Natural killer cell (primary cell): Measurements from ENCODE around the gene GPC5. TPM values are rescaled to one million over a fixed set of nuclear protein-coding genes. Genes with fewer than 3 reads are reported as not detected.
"Not testable (repeated sequence)": the region's sequence is repeated elsewhere in the genome, so short reads cannot be mapped to it uniquely, and the experiment has no call there.

ENCODE experiments used
- ATAC-seq, 3 donors: fragments of 150-1000 bp in 2 of 3; fragments of 200-7000 bp in 1 of 3; cut with Tn5 transposase; 1 replicate in 1 of 3; 2 replicates in 2 of 3; pipeline ENCODE4 v1.10.0; 2021; ENCODE audit warnings: mild to moderate bottlenecking in 2 of 3, moderate library complexity in 2 of 3
- DNase-seq, 2 donors: peaks; one replicate each; pipeline versions ENCODE4 v3.0.0 to v3.0.0-alpha.2; 2013 to 2021; ENCODE audit warnings: mixed read lengths in 1 of 2
- H3K27ac ChIP-seq: one replicate; pipeline ENCODE4 v1.5.1; 2013; ENCODE audit warnings: mild to moderate bottlenecking, low read length
- H3K27me3 ChIP-seq: one replicate; pipeline ENCODE4 v1.6.1; 2013; ENCODE audit warnings: low read length; ENCODE audit not compliant: control insufficient read depth, insufficient read depth
- H3K36me3 ChIP-seq: one replicate; pipeline ENCODE4 v1.6.1; 2013; ENCODE audit warnings: low read length; ENCODE audit not compliant: control insufficient read depth, insufficient read depth
- H3K4me1 ChIP-seq: one replicate; pipeline ENCODE4 v1.6.1; 2013; ENCODE audit warnings: low read length; ENCODE audit not compliant: control insufficient read depth, insufficient read depth
- H3K4me3 ChIP-seq: one replicate; pipeline ENCODE4 v1.5.1; 2013; ENCODE audit warnings: low read length
- H3K9me3 ChIP-seq: one replicate; pipeline ENCODE4 v1.6.1; 2013; ENCODE audit warnings: low read length; ENCODE audit not compliant: control insufficient read depth, insufficient read depth
- H3K27ac Mint-ChIP-seq, 2 donors: one replicate each; pipeline ENCODE4 v1.8.0; 2022; ENCODE audit warnings: mild to moderate bottlenecking in 2 of 2, mixed read lengths in 2 of 2, moderate library complexity in 1 of 2
- H3K27me3 Mint-ChIP-seq, 2 donors: one replicate each; pipeline ENCODE4 v1.8.0; 2022; ENCODE audit warnings: low read depth in 2 of 2, mixed read lengths in 2 of 2
- H3K36me3 Mint-ChIP-seq: one replicate; pipeline ENCODE4 v1.8.0; 2022; ENCODE audit warnings: mixed read lengths
- H3K4me1 Mint-ChIP-seq, 2 donors: one replicate each; pipeline ENCODE4 v1.8.0; 2022; ENCODE audit warnings: mixed read lengths in 2 of 2
- H3K4me3 Mint-ChIP-seq: one replicate; pipeline ENCODE4 v1.8.0; 2022; ENCODE audit warnings: mild to moderate bottlenecking, moderate library complexity, mixed read lengths
- H3K9me3 Mint-ChIP-seq, 2 donors: one replicate each; pipeline ENCODE4 v1.8.0; 2022; ENCODE audit warnings: mixed read lengths in 2 of 2
- WGBS: methylation state at CpG from one replicate; pipeline ENCODE4 v1.1.7; 2013; ENCODE audit warnings: missing lambda C conversion rate; ENCODE audit not compliant: insufficient coverage; 5-methylcytosine and 5-hydroxymethylcytosine counted together
- intact Hi-C: fragments of 100-400 bp; cut with micrococcal nuclease; formaldehyde crosslinking; loops from one replicate; pipeline ENCODE4 v1.14.2; 2022
- total RNA-seq, 4 donors: library from RNA; stranded (reverse); fragments of 120-200 nt in 1 of 4; gene quantifications; one replicate each; pipeline versions ENCODE4 v1.2.3 to v1.2.4, GENCODE V29; 2013 to 2022
- TF ChIP-seq, protein P1 (sequence below): fragments of 200-600 bp; IDR thresholded peaks from one replicate; pipeline ENCODE4 v1.8.0; 2022; ENCODE audit warnings: antibody characterized with exemption

Gene GPC5
- total RNA-seq, 3 donors from 2014 or later (not counting 1 experiment from before 2014, with no cell fraction given), result not detected

DNA sequence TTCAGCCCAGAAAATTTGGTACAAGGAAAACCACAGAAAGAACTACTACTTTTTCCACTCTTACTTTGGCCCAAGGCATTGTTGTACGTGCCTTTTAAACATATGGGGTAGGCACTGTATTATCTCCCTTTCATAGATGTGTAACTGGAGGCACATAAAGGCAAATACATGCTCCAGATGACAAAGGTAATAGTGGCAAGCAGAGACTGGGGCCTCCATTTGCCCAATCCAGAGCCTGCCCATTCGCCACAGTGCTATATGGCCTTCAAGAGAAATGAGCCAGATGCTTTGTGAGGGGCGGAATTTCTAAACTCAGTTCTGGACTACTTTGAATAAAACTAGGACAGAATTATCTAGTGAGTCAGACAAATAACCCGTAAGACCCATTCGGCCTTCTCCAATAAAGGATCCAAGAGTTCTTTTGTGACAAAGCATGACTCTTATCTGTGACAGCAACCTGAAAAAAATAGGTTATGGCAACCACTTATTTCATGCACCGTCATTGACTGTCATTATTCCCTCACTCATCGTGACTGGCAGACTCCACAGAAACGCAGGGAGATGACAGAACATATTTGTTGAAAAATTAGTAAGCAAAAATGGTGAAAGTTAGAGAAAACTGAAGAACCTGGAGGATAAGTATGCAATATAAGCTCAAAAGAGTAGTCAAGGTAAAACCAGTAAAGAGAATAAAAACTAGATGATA lies 1116.2 kb downstream of the GPC5 start:
- Histone ChIP-seq H3K9me3 (peaks cover 7% of the 10 kb centered on the region), H3K27ac (no peak overlapping the region), H3K4me3 (no peak overlapping the region), H3K27me3 (no peaks in the 10 kb centered on the region), H3K4me1 (no peaks in the 10 kb centered on the region), H3K36me3 (no peaks in the 10 kb centered on the region)
- ATAC-seq (no peak), DNase-seq (no peak)
- Mint-ChIP-seq H3K4me3 (no peak overlapping the region), H3K9me3 (peaks cover 4 to 19% of the 10 kb centered on the region in 2 donors), H3K27me3 (no peaks in the 10 kb centered on the region), H3K36me3 (peaks cover 9% of the 10 kb centered on the region), H3K27ac (no peak overlapping the region), H3K4me1 (no peaks in the 10 kb centered on the region)
- TF ChIP-seq, protein P1, sequence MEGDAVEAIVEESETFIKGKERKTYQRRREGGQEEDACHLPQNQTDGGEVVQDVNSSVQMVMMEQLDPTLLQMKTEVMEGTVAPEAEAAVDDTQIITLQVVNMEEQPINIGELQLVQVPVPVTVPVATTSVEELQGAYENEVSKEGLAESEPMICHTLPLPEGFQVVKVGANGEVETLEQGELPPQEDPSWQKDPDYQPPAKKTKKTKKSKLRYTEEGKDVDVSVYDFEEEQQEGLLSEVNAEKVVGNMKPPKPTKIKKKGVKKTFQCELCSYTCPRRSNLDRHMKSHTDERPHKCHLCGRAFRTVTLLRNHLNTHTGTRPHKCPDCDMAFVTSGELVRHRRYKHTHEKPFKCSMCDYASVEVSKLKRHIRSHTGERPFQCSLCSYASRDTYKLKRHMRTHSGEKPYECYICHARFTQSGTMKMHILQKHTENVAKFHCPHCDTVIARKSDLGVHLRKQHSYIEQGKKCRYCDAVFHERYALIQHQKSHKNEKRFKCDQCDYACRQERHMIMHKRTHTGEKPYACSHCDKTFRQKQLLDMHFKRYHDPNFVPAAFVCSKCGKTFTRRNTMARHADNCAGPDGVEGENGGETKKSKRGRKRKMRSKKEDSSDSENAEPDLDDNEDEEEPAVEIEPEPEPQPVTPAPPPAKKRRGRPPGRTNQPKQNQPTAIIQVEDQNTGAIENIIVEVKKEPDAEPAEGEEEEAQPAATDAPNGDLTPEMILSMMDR, result no peak
- intact Hi-C loops, result no loop called here
- 82% methylated on average over 8 of the region's 8 CpGs for WGBS

DNA sequence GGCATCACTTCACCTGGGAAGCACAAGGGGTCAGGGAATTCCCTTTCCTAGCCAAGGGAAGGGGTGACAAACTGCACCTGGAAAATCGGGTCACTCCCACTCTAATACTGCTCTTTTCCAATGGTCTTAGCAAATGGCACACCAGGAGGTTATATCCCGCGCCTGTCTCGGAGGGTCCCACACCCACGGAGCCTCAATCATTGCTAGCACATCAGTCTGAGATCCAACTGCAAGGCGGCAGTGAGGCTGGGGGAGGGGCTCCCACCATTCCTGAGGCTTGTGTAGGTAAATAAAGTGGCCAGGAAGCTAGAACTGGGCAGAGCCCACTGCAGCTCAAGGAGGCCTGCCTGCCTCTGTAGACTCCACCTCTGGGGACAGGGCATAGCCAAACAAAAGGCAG lies 1118.5 kb downstream of the GPC5 start:
- WGBS, result 93% methylated on average over 6 of the region's 6 CpGs
- H3K4me1 Mint-ChIP-seq, H3K4me1 ChIP-seq, intact Hi-C loops, H3K36me3 ChIP-seq, H3K27me3 ChIP-seq, ATAC-seq, H3K36me3 Mint-ChIP-seq, H3K27me3 Mint-ChIP-seq, DNase-seq, H3K27ac ChIP-seq, H3K27ac Mint-ChIP-seq, H3K4me3 Mint-ChIP-seq, H3K9me3 ChIP-seq, H3K4me3 ChIP-seq: not testable (repeated sequence)
- H3K9me3 Mint-ChIP-seq, result peaks cover 3 to 21% of the 10 kb centered on the region in 2 donors

DNA sequence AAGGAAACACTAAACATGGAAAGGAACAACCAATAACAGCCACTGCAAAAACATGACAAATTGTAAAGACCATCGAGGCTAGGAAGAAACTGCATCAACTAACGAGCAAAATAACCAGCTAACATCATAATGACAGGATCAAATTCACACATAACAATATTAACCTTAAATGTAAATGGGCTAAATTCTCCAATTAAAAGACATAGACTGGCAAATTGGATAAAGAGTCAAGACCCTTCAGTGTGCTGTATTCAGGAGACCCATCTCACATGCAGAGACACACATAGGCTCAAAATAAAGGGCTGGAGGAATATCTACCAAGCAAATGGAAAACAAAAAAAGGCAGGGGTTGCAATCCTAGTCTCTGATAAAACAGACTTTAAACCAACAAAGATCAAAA lies 1120.2 kb downstream of the GPC5 start:
- H3K27me3 Mint-ChIP-seq, H3K4me1 ChIP-seq, H3K4me3 Mint-ChIP-seq, H3K9me3 ChIP-seq, ATAC-seq, H3K36me3 Mint-ChIP-seq, H3K27ac Mint-ChIP-seq, H3K27me3 ChIP-seq, H3K4me1 Mint-ChIP-seq, DNase-seq, intact Hi-C loops, H3K27ac ChIP-seq, H3K4me3 ChIP-seq, H3K36me3 ChIP-seq: not testable (repeated sequence)
- peaks cover 3 to 14% of the 10 kb centered on the region in 2 donors for H3K9me3 Mint-ChIP-seq
- no CpG with 5 or more reads among the region's 2 CpGs for WGBS

DNA sequence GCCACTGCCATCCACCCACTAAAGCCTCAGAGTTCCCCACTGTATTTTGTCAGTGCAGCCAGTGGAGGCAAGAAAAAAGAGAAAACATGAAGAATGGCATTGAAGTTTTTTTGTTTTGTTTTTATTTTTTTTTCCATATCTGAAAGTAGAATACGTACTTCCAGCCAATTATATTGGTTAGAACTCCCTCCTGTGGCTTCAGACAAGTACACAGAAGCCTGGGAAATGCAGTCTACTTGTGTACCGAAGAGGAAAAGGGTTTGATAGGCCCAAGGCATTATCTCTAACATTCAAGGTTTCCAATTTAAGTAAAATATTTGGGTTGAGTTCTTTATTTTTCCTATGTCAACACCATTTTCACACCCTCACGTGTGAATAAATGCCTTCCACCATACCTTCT lies 1131.9 kb downstream of the GPC5 start:
- H3K4me3 Mint-ChIP-seq, result no peak overlapping the region
- TF ChIP-seq, protein P1, result no peak
- no peaks in the 10 kb centered on the region for H3K27me3 ChIP-seq
- DNase-seq, result no peak
- intact Hi-C loops, result no loop called here
- no peaks in the 10 kb centered on the region for H3K4me1 ChIP-seq
- no peaks in the 10 kb centered on the region for H3K27me3 Mint-ChIP-seq
- H3K9me3 ChIP-seq, result no peaks in the 10 kb centered on the region
- no peak for ATAC-seq
- H3K36me3 Mint-ChIP-seq, result no peaks in the 10 kb centered on the region
- H3K4me1 Mint-ChIP-seq, result no peaks in the 10 kb centered on the region
- H3K36me3 ChIP-seq, result no peaks in the 10 kb centered on the region
- H3K27ac ChIP-seq, result no peak overlapping the region
- no peak overlapping the region for H3K27ac Mint-ChIP-seq
- no peak overlapping the region for H3K4me3 ChIP-seq
- H3K9me3 Mint-ChIP-seq, result peaks cover 14 to 29% of the 10 kb centered on the region in 2 donors
- 75% methylated on average over 1 of the region's 3 CpGs for WGBS
